Activated naive CD8-positive, alpha-beta T cell (primary cell): ENCODE data around the gene ITGB5.
"Not testable (repeated sequence)": the region's sequence is repeated elsewhere in the genome, so short reads cannot be mapped to it uniquely, and the experiment has no call there.

ENCODE experiments used
- H3K27ac Mint-ChIP-seq: one replicate; pipeline ENCODE4 v1.8.0; 2021; ENCODE audit warnings: mixed read lengths
- H3K27me3 Mint-ChIP-seq: one replicate; pipeline ENCODE4 v1.8.0; 2021; ENCODE audit warnings: mixed read lengths
- H3K36me3 Mint-ChIP-seq: one replicate; pipeline ENCODE4 v1.8.0; 2021; ENCODE audit warnings: mixed read lengths
- H3K4me1 Mint-ChIP-seq: one replicate; pipeline ENCODE4 v1.8.0; 2021; ENCODE audit warnings: low read depth, mixed read lengths
- H3K4me3 Mint-ChIP-seq: one replicate; pipeline ENCODE4 v1.8.0; 2021; ENCODE audit warnings: mild to moderate bottlenecking, mixed read lengths
- H3K9me3 Mint-ChIP-seq: one replicate; pipeline ENCODE4 v1.8.0; 2021; ENCODE audit warnings: low read depth, mixed read lengths

ITGB5 gene

GRCh38 chr3:124764746-124765145 is 122.4 kb downstream of the ITGB5 start:
- Mint-ChIP-seq H3K9me3 (no peaks in the 10 kb centered on the region), H3K4me1 (peaks cover 7% of the 10 kb centered on the region), H3K36me3 (no peaks in the 10 kb centered on the region)

GRCh38 chr3:124763644-124764358 is 123.4 kb downstream of the ITGB5 start:
- Mint-ChIP-seq H3K4me3 (no peak overlapping the region), H3K27ac (no peak overlapping the region), H3K9me3 (no peaks in the 10 kb centered on the region), H3K27me3 (no peaks in the 10 kb centered on the region), H3K4me1 (peaks cover 7% of the 10 kb centered on the region), H3K36me3 (no peaks in the 10 kb centered on the region)

More at GRCh38 chr3:124764746-124765145, 122.4 kb downstream of the ITGB5 start:
- Mint-ChIP-seq H3K27me3 (no peaks in the 10 kb centered on the region), H3K4me3 (no peak overlapping the region), H3K27ac (no peak overlapping the region)

- Mint-ChIP-seq H3K9me3 (no peaks in the 10 kb centered on the region), H3K4me3 (no peak overlapping the region), H3K27me3 (no peaks in the 10 kb centered on the region), H3K27ac (no peak overlapping the region), H3K4me1 (peaks cover 7% of the 10 kb centered on the region), H3K36me3 (no peaks in the 10 kb centered on the region)
Measured at GRCh38 chr3:124763206-124763605, 124.0 kb downstream of the ITGB5 start.

GRCh38 chr3:124762661-124763011 is 124.5 kb downstream of the ITGB5 start:
- H3K27ac Mint-ChIP-seq = no peak overlapping the region
- no peaks in the 10 kb centered on the region for H3K27me3 Mint-ChIP-seq
- peaks cover 7% of the 10 kb centered on the region for H3K4me1 Mint-ChIP-seq
- no peaks in the 10 kb centered on the region for H3K36me3 Mint-ChIP-seq
- no peaks in the 10 kb centered on the region for H3K9me3 Mint-ChIP-seq
- H3K4me3 Mint-ChIP-seq = no peak overlapping the region

- Mint-ChIP-seq H3K4me3 (no peak overlapping the region), H3K4me1 (peaks cover 7% of the 10 kb centered on the region), H3K27ac (no peak overlapping the region), H3K9me3 (no peaks in the 10 kb centered on the region), H3K27me3 (no peaks in the 10 kb centered on the region), H3K36me3 (no peaks in the 10 kb centered on the region)
Measured at GRCh38 chr3:124761935-124762660, 125.1 kb downstream of the ITGB5 start.

GRCh38 chr3:124761250-124761796 is 125.8 kb downstream of the ITGB5 start:
- Mint-ChIP-seq H3K36me3 (no peaks in the 10 kb centered on the region), H3K9me3 (no peaks in the 10 kb centered on the region), H3K27me3 (no peaks in the 10 kb centered on the region), H3K4me3 (peak overlapping the region; percentile 66), H3K4me1 (peaks cover 7% of the 10 kb centered on the region), H3K27ac (no peak overlapping the region)

GRCh38 chr3:124760601-124761000 is 126.6 kb downstream of the ITGB5 start:
- Mint-ChIP-seq H3K36me3 (no peaks in the 10 kb centered on the region), H3K27ac (no peak overlapping the region)

GRCh38 chr3:124759666-124760401 is 127.3 kb downstream of the ITGB5 start:
- no peaks in the 10 kb centered on the region for H3K27me3 Mint-ChIP-seq
- H3K27ac Mint-ChIP-seq = no peak overlapping the region
- H3K4me3 Mint-ChIP-seq = no peak overlapping the region
- peaks cover 2% of the 10 kb centered on the region for H3K36me3 Mint-ChIP-seq
- no peaks in the 10 kb centered on the region for H3K9me3 Mint-ChIP-seq
- H3K4me1 Mint-ChIP-seq = peaks cover 7% of the 10 kb centered on the region

More at GRCh38 chr3:124760601-124761000, 126.6 kb downstream of the ITGB5 start:
- Mint-ChIP-seq H3K9me3 (no peaks in the 10 kb centered on the region), H3K4me3 (no peak overlapping the region), H3K4me1 (peaks cover 7% of the 10 kb centered on the region), H3K27me3 (no peaks in the 10 kb centered on the region)

GRCh38 chr3:124758851-124759635 is 128.1 kb downstream of the ITGB5 start:
- Mint-ChIP-seq H3K36me3 (peaks cover 2% of the 10 kb centered on the region), H3K4me1 (peaks cover 7% of the 10 kb centered on the region), H3K4me3 (no peak overlapping the region), H3K9me3 (no peaks in the 10 kb centered on the region), H3K27ac (no peak overlapping the region), H3K27me3 (no peaks in the 10 kb centered on the region)

- H3K4me1 Mint-ChIP-seq, H3K27ac Mint-ChIP-seq, H3K27me3 Mint-ChIP-seq, H3K9me3 Mint-ChIP-seq, H3K4me3 Mint-ChIP-seq, H3K36me3 Mint-ChIP-seq: not testable (repeated sequence)
Measured at GRCh38 chr3:124757926-124758325, 129.2 kb downstream of the ITGB5 start.

GRCh38 chr3:124752051-124752450 is 135.1 kb downstream of the ITGB5 start:
- Mint-ChIP-seq H3K4me3 (no peak overlapping the region), H3K9me3 (no peaks in the 10 kb centered on the region), H3K36me3 (peaks cover 2% of the 10 kb centered on the region), H3K4me1 (no peaks in the 10 kb centered on the region), H3K27me3 (peaks cover 2% of the 10 kb centered on the region), H3K27ac (no peak overlapping the region)

- H3K4me3 Mint-ChIP-seq = no peak overlapping the region
- no peak overlapping the region for H3K27ac Mint-ChIP-seq
Measured at GRCh38 chr3:124751501-124751900, 135.7 kb downstream of the ITGB5 start.

GRCh38 chr3:124749877-124750276 is 137.3 kb downstream of the ITGB5 start:
- not testable (repeated sequence) for H3K4me3 Mint-ChIP-seq, H3K9me3 Mint-ChIP-seq, H3K4me1 Mint-ChIP-seq, H3K27me3 Mint-ChIP-seq, H3K27ac Mint-ChIP-seq, H3K36me3 Mint-ChIP-seq

More at GRCh38 chr3:124751501-124751900, 135.7 kb downstream of the ITGB5 start:
- Mint-ChIP-seq H3K36me3 (peaks cover 2% of the 10 kb centered on the region), H3K27me3 (peaks cover 2% of the 10 kb centered on the region), H3K4me1 (no peaks in the 10 kb centered on the region), H3K9me3 (no peaks in the 10 kb centered on the region)

- Mint-ChIP-seq H3K27me3 (peaks cover 2% of the 10 kb centered on the region), H3K27ac (no peak overlapping the region), H3K4me3 (no peak overlapping the region), H3K4me1 (no peaks in the 10 kb centered on the region), H3K36me3 (no peaks in the 10 kb centered on the region), H3K9me3 (no peaks in the 10 kb centered on the region)
Measured at GRCh38 chr3:124748560-124749198, 138.5 kb downstream of the ITGB5 start.
